H9 (cell line): Measurements from ENCODE around the gene PSMB3. TPM values are rescaled to one million over a fixed set of nuclear protein-coding genes. Genes with fewer than 3 reads are reported as not detected.

Experiments
- DNase-seq: peaks from one replicate; pipeline ENCODE4 v3.0.0-alpha.2; 2017
- H2AFZ ChIP-seq: one replicate; pipeline ENCODE4 v1.6.1; 2013; ENCODE audit warnings: mild to moderate bottlenecking, low read length, control low read depth, moderate library complexity
- H2AK5ac ChIP-seq: 2 replicates; pipeline ENCODE4 v1.6.1; 2013; ENCODE audit warnings: low read length, control low read depth, mixed read lengths; ENCODE audit not compliant: insufficient read length
- H2BK120ac ChIP-seq: one replicate; pipeline ENCODE4 v1.6.1; 2013; ENCODE audit warnings: low read depth, mild to moderate bottlenecking, low read length, control low read depth, inconsistent platforms; ENCODE audit not compliant: poor library complexity, severe bottlenecking
- H2BK12ac ChIP-seq: 2 replicates; pipeline ENCODE4 v1.6.1; 2013; ENCODE audit warnings: low read length, control low read depth, mixed read lengths, low read depth; ENCODE audit not compliant: insufficient read length
- H2BK15ac ChIP-seq: 2 replicates; pipeline ENCODE4 v1.6.1; 2013; ENCODE audit warnings: low read depth, low read length, control low read depth
- H2BK20ac ChIP-seq: one replicate; pipeline ENCODE4 v1.6.1; 2013; ENCODE audit warnings: low read depth, mild to moderate bottlenecking, low read length, control low read depth, inconsistent platforms; ENCODE audit not compliant: poor library complexity, severe bottlenecking
- H2BK5ac ChIP-seq: 2 replicates; pipeline ENCODE4 v1.6.1; 2013; ENCODE audit warnings: low read length, control low read depth, mixed read lengths; ENCODE audit not compliant: insufficient read length
- H3K14ac ChIP-seq: 2 replicates; pipeline ENCODE4 v1.6.1; 2013; ENCODE audit warnings: low read length, control low read depth; ENCODE audit not compliant: insufficient read depth
- H3K18ac ChIP-seq: 2 replicates; pipeline ENCODE4 v1.6.1; 2013; ENCODE audit warnings: low read depth, mild to moderate bottlenecking, mixed read lengths, low read length, control low read depth; ENCODE audit not compliant: insufficient read length
- H3K23ac ChIP-seq: 2 replicates; pipeline ENCODE4 v1.6.1; 2013; ENCODE audit warnings: low read length, control low read depth, mixed read lengths, low read depth; ENCODE audit not compliant: insufficient read length
- H3K23me2 ChIP-seq: 2 replicates; pipeline ENCODE4 v1.6.1; 2013; ENCODE audit warnings: low read depth, mild to moderate bottlenecking, mixed read lengths, low read length, control low read depth; ENCODE audit not compliant: insufficient read length, poor library complexity, severe bottlenecking
- H3K27ac ChIP-seq: 2 replicates; pipeline ENCODE4 v1.5.1; 2013; ENCODE audit warnings: low read length, control low read depth, mixed read lengths, low read depth; ENCODE audit not compliant: insufficient read length
- H3K27me3 ChIP-seq: 2 replicates; pipeline ENCODE4 v1.6.1; 2013; ENCODE audit warnings: low read length, control low read depth, inconsistent platforms; ENCODE audit not compliant: insufficient read depth
- H3K4ac ChIP-seq: 2 replicates; pipeline ENCODE4 v1.6.1; 2013; ENCODE audit warnings: low read depth, mild to moderate bottlenecking, control low read depth, inconsistent platforms, low read length, moderate library complexity
- H3K4me1 ChIP-seq: 2 replicates; pipeline ENCODE4 v1.6.1; 2013; ENCODE audit warnings: low read length, control low read depth, inconsistent platforms; ENCODE audit not compliant: insufficient read depth
- H3K4me2 ChIP-seq: 2 replicates; pipeline ENCODE4 v1.6.1; 2013; ENCODE audit warnings: low read length, control low read depth, mixed read lengths; ENCODE audit not compliant: insufficient read length, insufficient read depth
- H3K56ac ChIP-seq: 2 replicates; pipeline ENCODE4 v1.6.1; 2013; ENCODE audit warnings: low read depth, mild to moderate bottlenecking, mixed read lengths, low read length, control low read depth; ENCODE audit not compliant: insufficient read length
- H3K79me1 ChIP-seq: 2 replicates; pipeline ENCODE4 v1.6.1; 2013; ENCODE audit warnings: low read depth, mild to moderate bottlenecking, moderate library complexity, low read length, control low read depth, inconsistent platforms; ENCODE audit not compliant: insufficient read depth, poor library complexity, severe bottlenecking
- H3K79me2 ChIP-seq: 2 replicates; pipeline ENCODE4 v1.6.1; 2013; ENCODE audit warnings: low read length, control low read depth, inconsistent platforms; ENCODE audit not compliant: insufficient read depth
- H3K9ac ChIP-seq: 2 replicates; pipeline ENCODE4 v1.6.1; 2013; ENCODE audit warnings: low read length, control low read depth, mixed read lengths; ENCODE audit not compliant: insufficient read length; ENCODE audit errors: extremely low read depth
- H3K9me3 ChIP-seq: one replicate; pipeline ENCODE4 v1.6.1; 2013; ENCODE audit warnings: low read depth, low read length, inconsistent platforms; ENCODE audit not compliant: control insufficient read depth
- H3T11ph ChIP-seq: one replicate; pipeline ENCODE4 v1.6.1; 2013; ENCODE audit warnings: mild to moderate bottlenecking, low read length, control low read depth, inconsistent platforms
- H4K20me1 ChIP-seq: one replicate; pipeline ENCODE4 v1.6.1; 2013; ENCODE audit not compliant: control insufficient read depth, insufficient read length, insufficient read depth
- H4K5ac ChIP-seq: 2 replicates; pipeline ENCODE4 v1.6.1; 2013; ENCODE audit warnings: low read depth, mild to moderate bottlenecking, mixed read lengths, low read length, control low read depth; ENCODE audit not compliant: insufficient read length
- H4K8ac ChIP-seq: replicated peaks from 2 replicates; pipeline ENCODE4 v1.6.1; 2013; ENCODE audit warnings: low read length, control low read depth, mixed read lengths, low read depth; ENCODE audit not compliant: insufficient read length
- H4K91ac ChIP-seq: 2 replicates; pipeline ENCODE4 v1.6.1; 2013; ENCODE audit warnings: low read depth, mild to moderate bottlenecking, moderate library complexity, mixed read lengths, low read length, control low read depth; ENCODE audit not compliant: insufficient read length
- H3K27ac Mint-ChIP-seq, 3 experiments: 2 replicates in 2 of 3; 3 replicates in 1 of 3; pipeline ENCODE4 v1.8.0; 2020 to 2021; ENCODE audit warnings: mixed read lengths in 3 of 3, mild to moderate bottlenecking in 1 of 3, moderate library complexity in 1 of 3
- H3K27me3 Mint-ChIP-seq: 2 replicates; pipeline ENCODE4 v1.8.0; 2021; ENCODE audit warnings: low read depth, mild to moderate bottlenecking, moderate library complexity, mixed read lengths
- H3K36me3 Mint-ChIP-seq, 3 experiments: 2 replicates in 2 of 3; 3 replicates in 1 of 3; pipeline ENCODE4 v1.8.0; 2020 to 2021; ENCODE audit warnings: low read depth in 3 of 3, mixed read lengths in 3 of 3; ENCODE audit not compliant: insufficient read depth in 1 of 3
- H3K4me1 Mint-ChIP-seq, 2 experiments: 2 replicates each; pipeline ENCODE4 v1.8.0; 2020; ENCODE audit warnings: mixed read lengths in 2 of 2
- H3K4me3 Mint-ChIP-seq, 2 experiments: 2 replicates in 1 of 2; 3 replicates in 1 of 2; pipeline ENCODE4 v1.8.0; 2020 to 2021; ENCODE audit warnings: mild to moderate bottlenecking in 2 of 2, mixed read lengths in 2 of 2, moderate library complexity in 1 of 2
- H3K9me3 Mint-ChIP-seq, 2 experiments: 2 replicates in 1 of 2; 3 replicates in 1 of 2; pipeline ENCODE4 v1.8.0; 2020; ENCODE audit warnings: mild to moderate bottlenecking in 2 of 2, mixed read lengths in 2 of 2, moderate library complexity in 1 of 2
- WGBS: extraction: QIAGEN DNeasy Blood & Tissue Kit; methylation state at CpG from one replicate; pipeline ENCODE4 v1.1.7; 2013; ENCODE audit warnings: missing lambda C conversion rate, low lambda C conversion rate, mixed read lengths; ENCODE audit not compliant: insufficient read length; ENCODE audit errors: extremely low coverage; 5-methylcytosine and 5-hydroxymethylcytosine counted together
- total RNA-seq: library from RNA; stranded (reverse); gene quantifications from 2 replicates; pipeline ENCODE4 v1.2.1, GENCODE V29; 2021
- TF ChIP-seq, protein P1 (sequence below): fragments of 200-600 bp; sonication (generic); conservative IDR thresholded peaks from 3 replicates; pipeline ENCODE4 v1.8.0; 2021; ENCODE audit warnings: antibody characterized with exemption, mild to moderate bottlenecking

The PSMB3 gene
- total RNA-seq, 1 experiment from 2014 or later, result 242 TPM

DNA sequence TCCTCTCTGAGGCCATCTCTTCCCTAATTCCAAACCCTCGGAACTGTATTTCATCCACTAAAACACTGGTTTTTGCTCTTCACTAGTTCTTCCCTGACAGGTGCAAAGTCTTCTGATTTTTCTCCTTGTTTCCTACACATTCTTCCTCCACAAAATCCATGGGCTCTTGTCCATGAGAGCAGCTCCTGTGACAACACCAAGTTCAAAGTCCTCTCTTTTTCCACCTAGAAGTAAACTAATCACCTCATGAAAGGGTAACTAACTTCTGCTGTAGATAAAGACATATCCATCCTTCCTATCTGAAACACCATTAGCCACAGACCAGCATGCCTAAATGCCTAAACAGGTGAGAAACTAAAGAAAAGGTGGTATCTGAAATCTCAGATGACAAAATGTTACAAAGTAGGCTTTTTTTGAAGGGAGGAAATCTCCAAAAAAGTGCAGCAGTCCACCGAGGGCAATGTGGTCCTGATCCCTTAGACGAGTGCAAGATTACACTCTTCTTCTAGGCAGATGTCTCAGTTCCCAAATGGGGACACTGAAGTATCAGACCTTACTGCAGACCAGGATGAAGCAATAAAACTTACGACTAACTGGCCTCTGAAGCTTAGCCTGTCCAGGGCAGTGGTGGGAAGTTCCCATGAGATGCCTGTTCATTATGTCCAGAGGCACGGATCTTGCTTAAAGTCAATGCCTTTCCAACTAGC lies 44.1 kb downstream of the PSMB3 start:
- Histone ChIP-seq H3K4me2 (peak overlapping the region; percentile 90), H3K27ac (no peak overlapping the region), H3K9me3 (no peaks in the 10 kb centered on the region), H3K79me1 (peaks cover 3% of the 10 kb centered on the region), H2BK5ac (no peak overlapping the region), H2AK5ac (no peak overlapping the region), H3K79me2 (peaks cover 26% of the 10 kb centered on the region; the same call in 1 of the 2 replicates), H4K5ac (no peak overlapping the region), H3K14ac (no peak overlapping the region), H2BK15ac (no peak overlapping the region), H3T11ph (no peak overlapping the region), H3K4ac (no peak overlapping the region), H3K9ac (no peak overlapping the region), H2BK120ac (no peak overlapping the region), H3K27me3 (no peaks in the 10 kb centered on the region), H2BK12ac (no peak overlapping the region), H2AFZ (no peak overlapping the region), H3K18ac (no peak overlapping the region), H3K4me1 (no peaks in the 10 kb centered on the region; the same call in 1 of the 2 replicates), H4K91ac (no peak overlapping the region), H3K56ac (no peak overlapping the region), H4K20me1 (no peaks in the 10 kb centered on the region), H2BK20ac (no peak overlapping the region), H3K23me2 (peaks cover 5% of the 10 kb centered on the region), H3K23ac (no peak overlapping the region), H4K8ac (no peak overlapping the region)
- Mint-ChIP-seq H3K4me1 (peaks cover 25 to 28% of the 10 kb centered on the region in 2 experiments), H3K9me3 (peaks cover 0 to 3% of the 10 kb centered on the region in 2 experiments; a peak in 1 of 5 replicates), H3K27me3 (no peaks in the 10 kb centered on the region; the same call in 1 of the 2 replicates), H3K27ac (peak overlapping the region in 1 of 3 experiments; percentile 14; a peak in 3 of 7 replicates), H3K4me3 (no peak overlapping the region), H3K36me3 (peaks cover 14 to 46% (median 31%) of the 10 kb centered on the region in 3 experiments)
- DNase-seq, result no peak
- TF ChIP-seq, protein P1, sequence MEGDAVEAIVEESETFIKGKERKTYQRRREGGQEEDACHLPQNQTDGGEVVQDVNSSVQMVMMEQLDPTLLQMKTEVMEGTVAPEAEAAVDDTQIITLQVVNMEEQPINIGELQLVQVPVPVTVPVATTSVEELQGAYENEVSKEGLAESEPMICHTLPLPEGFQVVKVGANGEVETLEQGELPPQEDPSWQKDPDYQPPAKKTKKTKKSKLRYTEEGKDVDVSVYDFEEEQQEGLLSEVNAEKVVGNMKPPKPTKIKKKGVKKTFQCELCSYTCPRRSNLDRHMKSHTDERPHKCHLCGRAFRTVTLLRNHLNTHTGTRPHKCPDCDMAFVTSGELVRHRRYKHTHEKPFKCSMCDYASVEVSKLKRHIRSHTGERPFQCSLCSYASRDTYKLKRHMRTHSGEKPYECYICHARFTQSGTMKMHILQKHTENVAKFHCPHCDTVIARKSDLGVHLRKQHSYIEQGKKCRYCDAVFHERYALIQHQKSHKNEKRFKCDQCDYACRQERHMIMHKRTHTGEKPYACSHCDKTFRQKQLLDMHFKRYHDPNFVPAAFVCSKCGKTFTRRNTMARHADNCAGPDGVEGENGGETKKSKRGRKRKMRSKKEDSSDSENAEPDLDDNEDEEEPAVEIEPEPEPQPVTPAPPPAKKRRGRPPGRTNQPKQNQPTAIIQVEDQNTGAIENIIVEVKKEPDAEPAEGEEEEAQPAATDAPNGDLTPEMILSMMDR, result no peak
- WGBS, result no CpG with 5 or more reads among the region's 5 CpGs
